Panc1 (cell line): ENCODE data around the gene CSK. TPM values are rescaled to one million over a fixed set of nuclear protein-coding genes. Genes with fewer than 3 reads are reported as not detected.

Experiments used
- ATAC-seq: fragments of 200-7000 bp; cut with Tn5 transposase; 2 replicates; pipeline ENCODE4 v1.9.1; 2020; ENCODE audit warnings: mild to moderate bottlenecking, moderate library complexity
- BruUV-seq: library from RNA; stranded (reverse); fragments of 400-500 nt; replicated peaks from 2 replicates; lab custom pipeline; 2021; lab: Mats Ljungman, UMichigan
- CTCF ChIA-PET: fragments of 300-600 bp; sonication (Branson Sonifier 250); formaldehyde crosslinking; loops from one replicate; lab custom pipeline; 2022; ENCODE audit warnings: antibody characterized with exemption; lab: Charles Lee
- POLR2A ChIA-PET: fragments of 300-600 bp; sonication (Branson Sonifier 250); formaldehyde crosslinking; loops from one replicate; lab custom pipeline; 2022; ENCODE audit warnings: antibody characterized with exemption; lab: Charles Lee
- DNase-seq: peaks from one replicate; pipeline ENCODE4 v3.0.0-alpha.2; 2010; ENCODE audit warnings: low read depth, low spot score
- H3K27ac ChIP-seq: 2 replicates; pipeline ENCODE4 v1.5.1; 2011; ENCODE audit warnings: mild to moderate bottlenecking, low read length, inconsistent platforms
- H3K27me3 ChIP-seq: fragments of 200-500 bp; sonication (Bioruptor generic); 2 replicates; pipeline ENCODE4 v1.6.0; 2014; ENCODE audit warnings: low read length, inconsistent platforms; ENCODE audit not compliant: control insufficient read depth, insufficient read depth
- H3K36me3 ChIP-seq: fragments of 200-500 bp; sonication (Bioruptor generic); 2 replicates; pipeline ENCODE4 v1.5.1; 2014; ENCODE audit warnings: inconsistent platforms, mild to moderate bottlenecking, low read length, moderate library complexity; ENCODE audit not compliant: control insufficient read depth, insufficient read depth
- H3K4me1 ChIP-seq: 2 replicates; pipeline ENCODE4 v1.5.1; 2011; ENCODE audit warnings: inconsistent platforms, mild to moderate bottlenecking, low read length, moderate library complexity; ENCODE audit not compliant: control insufficient read depth, insufficient read depth
- H3K4me3 ChIP-seq, 2 experiments: 2 replicates each; pipeline ENCODE4 v1.5.1; 2011 to 2012; ENCODE audit warnings: low read depth in 2 of 2, low read length in 2 of 2, mild to moderate bottlenecking in 2 of 2, inconsistent platforms in 1 of 2, moderate library complexity in 1 of 2
- H3K9me3 ChIP-seq: fragments of 200-500 bp; sonication (Bioruptor generic); 2 replicates; pipeline ENCODE4 v1.5.1; 2014; ENCODE audit warnings: low read depth, mild to moderate bottlenecking, inconsistent platforms, low read length, moderate library complexity; ENCODE audit not compliant: control insufficient read depth, insufficient read depth
- CTCF ChIP-seq: fragments of 450-650 bp; IDR thresholded peaks from 2 replicates; pipeline ENCODE4 v1.5.1; 2017; ENCODE audit warnings: mild to moderate bottlenecking
- POLR2AphosphoS5 ChIP-seq: IDR thresholded peaks from 2 replicates; pipeline ENCODE4 v1.6.1; 2012; ENCODE audit warnings: mild to moderate bottlenecking, low read depth, low read length, moderate library complexity
- REST ChIP-seq, 2 experiments: IDR thresholded peaks; 2 replicates each; pipeline ENCODE4 v1.6.1; 2011 to 2012; ENCODE audit warnings: low read depth in 2 of 2, control low read depth in 1 of 2, low read length in 1 of 2, mild to moderate bottlenecking in 1 of 2, moderate library complexity in 1 of 2; ENCODE audit not compliant: insufficient read depth in 1 of 2
- SIN3A ChIP-seq: IDR thresholded peaks from 2 replicates; pipeline ENCODE4 v1.6.1; 2012; ENCODE audit warnings: low read depth, mild to moderate bottlenecking, low read length, moderate library complexity, borderline replicate concordance; ENCODE audit not compliant: insufficient read depth
- TCF7L2 ChIP-seq: IDR thresholded peaks from 2 replicates; pipeline ENCODE4 v1.6.1; 2011; ENCODE audit warnings: mild to moderate bottlenecking, low read depth, low read length, inconsistent platforms
- in situ Hi-C: cut with HindIII; loops from 2 replicates; pipeline ENCODE4 v1.10.0; 2016; ENCODE audit warnings: low sequenced_read_pairs, low pct_unique_long_range_greater_than_20kb
- intact Hi-C: fragments of 100-400 bp; cut with micrococcal nuclease; formaldehyde crosslinking; loops from one replicate; pipeline ENCODE4 v1.10.0; 2022; ENCODE audit not compliant: unreplicated experiment
- total RNA-seq: library from RNA; stranded (reverse); gene quantifications from one replicate; pipeline ENCODE4 v1.2.1, GENCODE V29; 2021; ENCODE audit not compliant: unreplicated experiment

The CSK gene
- total RNA-seq, 1 experiment from 2014 or later, result 81.4 TPM

- no peaks in the 10 kb centered on the region for H3K9me3 ChIP-seq
- H3K36me3 ChIP-seq, result peaks cover 2% of the 10 kb centered on the region; the same call in 1 of the 2 replicates
- in situ Hi-C loops, result no loop called here
- H3K27me3 ChIP-seq, result no peaks in the 10 kb centered on the region
- intact Hi-C loops, result no loop called here
- CTCF ChIA-PET, result interaction anchor here (0.6 kb wide), 2 partner anchors 36 to 175 kb away, joined by 3 to 9 read pairs; no protein-coding TSS in a partner anchor
- POLR2A ChIA-PET, result no interaction called here
- no TSS peak for BruUV-seq
- H3K4me3 ChIP-seq, result no peak overlapping the region
- TF ChIP-seq REST (IDR thresholded peaks at IDR 0.05; ENCODE audit: insufficient read depth in 1 of 2, low read depth in 2 of 2, low read length in 1 of 2), result no peak
- no peak for TF ChIP-seq POLR2AphosphoS5
- no peak for TF ChIP-seq CTCF
- no peak for TF ChIP-seq TCF7L2
- TF ChIP-seq SIN3A, result no peak
- H3K27ac ChIP-seq, result no peak overlapping the region
- DNase-seq (no peak), ATAC-seq (no peak)
- H3K4me1 ChIP-seq, result no peaks in the 10 kb centered on the region
Measured at GRCh38 chr15:74807282-74807681, 25.4 kb downstream of the CSK start.

GRCh38 chr15:74808078-74808839 lies 26.4 kb downstream of the CSK start:
- H3K4me3 ChIP-seq, result no peak overlapping the region
- no TSS peak for BruUV-seq
- intact Hi-C loops, result no loop called here
- ChIA-PET POLR2A (no interaction called here), CTCF (interaction anchor here (0.5 to 0.7 kb wide), 3 partner anchors 37 to 94 kb away, joined by 3 read pairs; no protein-coding TSS in a partner anchor)
- ATAC-seq, result peak; percentile 25; the same call in 1 of the 2 replicates
- in situ Hi-C loops, result no loop called here
- no peaks in the 10 kb centered on the region for H3K9me3 ChIP-seq
- no peaks in the 10 kb centered on the region for H3K27me3 ChIP-seq
- peaks cover 2% of the 10 kb centered on the region; the same call in 1 of the 2 replicates for H3K36me3 ChIP-seq
- no peaks in the 10 kb centered on the region for H3K4me1 ChIP-seq
- no peak for TF ChIP-seq REST (IDR thresholded peaks at IDR 0.05; ENCODE audit: insufficient read depth in 1 of 2, low read depth in 2 of 2, low read length in 1 of 2)
- TF ChIP-seq SIN3A, result no peak
- TF ChIP-seq CTCF, result no peak
- TF ChIP-seq TCF7L2, result no peak
- no peak for TF ChIP-seq POLR2AphosphoS5
- DNase-seq, result no peak
- no peak overlapping the region for H3K27ac ChIP-seq
